HFF-Myc (cell line): ENCODE results near the gene HSPA5.

Experiments
- DNase-seq: peaks from one replicate; pipeline ENCODE4 v3.0.0-alpha.2; 2011; ENCODE audit warnings: low read depth; ENCODE audit errors: extremely low read depth
- H3K4me3 ChIP-seq: replicated peaks from 2 replicates; pipeline ENCODE4 v1.5.1; 2011; ENCODE audit warnings: low read depth, mild to moderate bottlenecking, control low read depth, low read length
- TF ChIP-seq, protein P1 (sequence below): IDR thresholded peaks from 2 replicates; pipeline ENCODE4 v1.5.1; 2012; ENCODE audit warnings: mild to moderate bottlenecking, low read depth, low read length, control low read depth; ENCODE audit errors: missing control alignments

Gene HSPA5

DNA sequence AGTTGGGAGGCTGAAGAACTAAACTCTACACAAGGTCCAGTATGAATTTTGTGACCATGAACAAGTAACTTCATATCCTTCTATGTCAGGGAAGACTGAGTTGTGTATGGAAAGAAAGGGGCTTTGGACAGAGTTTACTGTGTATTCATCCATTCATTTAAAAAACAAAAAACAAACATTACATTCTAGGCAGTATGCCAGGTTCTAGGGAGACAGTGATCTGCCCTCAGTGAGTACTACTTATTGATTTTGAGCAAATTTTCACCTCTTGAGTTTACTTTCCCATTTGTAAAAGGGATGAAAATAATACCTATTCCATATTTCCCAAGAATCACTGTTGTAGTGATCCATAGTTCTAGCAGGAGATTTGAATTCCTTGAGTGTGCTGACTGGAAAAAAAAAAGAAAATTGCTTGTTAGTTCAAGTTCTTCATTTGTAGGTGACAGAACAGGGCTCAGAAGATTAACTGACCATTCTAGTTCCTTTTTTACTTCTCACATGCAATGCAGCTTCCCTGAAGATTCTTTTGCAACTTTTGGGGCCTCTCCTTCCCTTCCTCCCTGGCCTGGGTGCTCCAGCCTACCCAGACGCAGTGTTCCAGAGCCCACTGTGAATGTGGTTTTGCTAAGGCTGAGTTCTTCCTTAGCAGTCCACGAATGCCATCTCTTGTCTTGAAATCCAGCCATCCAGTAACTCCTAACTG is 17.8 kb upstream of the HSPA5 start:
- TF ChIP-seq, protein P1, sequence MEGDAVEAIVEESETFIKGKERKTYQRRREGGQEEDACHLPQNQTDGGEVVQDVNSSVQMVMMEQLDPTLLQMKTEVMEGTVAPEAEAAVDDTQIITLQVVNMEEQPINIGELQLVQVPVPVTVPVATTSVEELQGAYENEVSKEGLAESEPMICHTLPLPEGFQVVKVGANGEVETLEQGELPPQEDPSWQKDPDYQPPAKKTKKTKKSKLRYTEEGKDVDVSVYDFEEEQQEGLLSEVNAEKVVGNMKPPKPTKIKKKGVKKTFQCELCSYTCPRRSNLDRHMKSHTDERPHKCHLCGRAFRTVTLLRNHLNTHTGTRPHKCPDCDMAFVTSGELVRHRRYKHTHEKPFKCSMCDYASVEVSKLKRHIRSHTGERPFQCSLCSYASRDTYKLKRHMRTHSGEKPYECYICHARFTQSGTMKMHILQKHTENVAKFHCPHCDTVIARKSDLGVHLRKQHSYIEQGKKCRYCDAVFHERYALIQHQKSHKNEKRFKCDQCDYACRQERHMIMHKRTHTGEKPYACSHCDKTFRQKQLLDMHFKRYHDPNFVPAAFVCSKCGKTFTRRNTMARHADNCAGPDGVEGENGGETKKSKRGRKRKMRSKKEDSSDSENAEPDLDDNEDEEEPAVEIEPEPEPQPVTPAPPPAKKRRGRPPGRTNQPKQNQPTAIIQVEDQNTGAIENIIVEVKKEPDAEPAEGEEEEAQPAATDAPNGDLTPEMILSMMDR, result no peak
- no peak for DNase-seq

DNA sequence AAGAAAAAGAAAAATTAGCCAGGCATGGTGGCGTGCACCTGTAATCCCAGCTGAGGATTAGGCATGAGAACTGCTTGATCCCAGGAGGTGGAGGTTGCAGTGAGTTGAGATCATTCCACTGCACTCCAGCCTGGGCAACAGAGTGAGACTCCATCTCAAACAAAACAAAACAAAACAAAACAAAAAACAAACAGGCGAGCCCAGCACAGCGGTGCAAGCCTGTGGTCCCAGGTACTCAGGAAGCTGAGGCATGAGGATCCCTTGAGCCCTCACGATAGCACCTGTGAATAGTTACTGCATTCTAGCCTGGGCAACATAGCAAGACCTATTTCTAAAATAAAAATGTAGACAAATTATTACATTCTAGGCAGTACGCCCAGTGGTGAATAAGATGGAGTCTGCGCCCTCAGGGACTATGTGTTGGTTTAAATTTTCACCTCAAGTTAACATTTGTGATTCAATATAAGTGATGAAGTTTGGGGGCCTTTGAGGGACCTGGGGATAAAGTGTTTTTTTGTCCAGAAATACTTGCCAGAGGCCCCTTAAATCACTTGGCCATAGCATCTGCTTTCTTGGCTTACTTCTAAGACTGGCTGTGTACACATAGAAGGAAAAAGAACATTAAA is 17.1 kb upstream of the HSPA5 start:
- DNase-seq, result no peak
- H3K4me3 ChIP-seq, result no peak overlapping the region
- TF ChIP-seq, protein P1, result no peak

More for the DNA sequence above, 17.8 kb upstream of the HSPA5 start:
- H3K4me3 ChIP-seq, result no peak overlapping the region

DNA sequence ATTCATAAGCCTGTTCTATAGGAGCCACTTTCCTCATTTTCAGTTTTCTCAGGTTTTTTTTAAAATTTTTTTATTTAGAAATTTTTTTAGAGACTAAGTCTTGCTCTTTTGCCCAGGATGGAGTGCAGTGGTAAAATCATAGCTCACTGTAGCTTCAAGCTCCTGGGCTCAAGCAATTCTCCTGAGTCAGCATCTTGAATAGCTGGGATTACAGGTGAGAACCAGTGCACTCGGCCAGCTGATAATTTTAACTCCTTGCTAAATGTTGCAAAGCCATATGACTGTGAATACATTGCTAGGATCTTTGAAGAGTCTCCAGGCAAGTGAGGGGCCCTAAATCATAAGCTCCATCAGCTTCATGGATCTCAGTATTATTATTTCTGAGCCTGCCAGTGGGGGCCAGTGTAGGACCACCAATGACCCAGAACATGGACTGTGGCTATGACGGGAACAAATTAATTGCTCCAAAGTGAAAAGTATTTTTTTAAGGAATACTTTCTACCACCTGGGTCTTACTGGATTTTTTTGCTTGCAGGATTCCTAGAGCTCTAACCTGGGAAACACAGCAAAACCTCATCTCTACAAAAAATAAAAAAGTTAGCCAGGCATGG is 14.7 kb upstream of the HSPA5 start:
- no peak overlapping the region for H3K4me3 ChIP-seq
- no peak for DNase-seq
- TF ChIP-seq, protein P1, result peak; percentile 45

- TF ChIP-seq, protein P1, result no peak
- no peak for DNase-seq
- H3K4me3 ChIP-seq, result no peak overlapping the region
Observed at GRCh38 chr9:125254231-125254630, 13.1 kb upstream of the HSPA5 start.

DNA sequence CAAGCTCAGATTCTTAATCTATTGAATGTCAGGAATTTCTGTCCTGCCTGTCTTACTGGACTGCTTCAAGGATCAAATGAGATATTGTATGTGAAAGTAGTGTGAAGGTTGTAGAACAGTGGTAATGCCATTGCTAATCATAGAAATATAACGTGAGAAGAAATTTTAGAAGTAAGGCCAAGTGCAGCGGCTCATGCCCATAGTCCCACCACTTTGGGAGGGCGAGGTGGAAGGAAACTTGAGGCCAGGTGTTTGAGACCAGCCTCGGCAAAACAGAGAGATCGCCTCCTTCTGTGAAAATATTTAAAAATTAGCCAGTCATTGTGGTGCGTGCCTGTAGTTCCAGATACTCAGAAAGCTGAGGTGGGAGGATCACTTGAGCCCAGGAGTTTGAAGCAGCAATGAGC is 5.1 kb upstream of the HSPA5 start:
- no peak overlapping the region for H3K4me3 ChIP-seq
- DNase-seq, result no peak
- TF ChIP-seq, protein P1, result no peak

- TF ChIP-seq, protein P1, result no peak
Observed at GRCh38 chr9:125243792-125244260, 2.7 kb upstream of the HSPA5 start.

More at GRCh38 chr9:125243792-125244260, 2.7 kb upstream of the HSPA5 start:
- H3K4me3 ChIP-seq, result no peak overlapping the region
- DNase-seq, result no peak
